Peyer's patch (tissue), 4 donors: ENCODE data around the gene C1GALT1C1.

Source experiments
- CTCF ChIP-seq, 6 experiments: fragments of 450-650 bp in 4 of 6; fragments of 200-600 bp in 2 of 6; sonication (generic) in 1 of 6; IDR thresholded peaks; one replicate each; pipeline ENCODE4 v1.5.1; 2017 to 2019; ENCODE audit warnings: antibody characterized with exemption in 6 of 6, mild to moderate bottlenecking in 3 of 6, moderate library complexity in 1 of 6
- POLR2A ChIP-seq, 2 donors: fragments of 450-650 bp; IDR thresholded peaks; one replicate each; pipeline ENCODE4 v1.5.1; 2017; ENCODE audit warnings: antibody characterized with exemption in 2 of 2, mild to moderate bottlenecking in 2 of 2, moderate library complexity in 2 of 2

GRCh38 chrX:120603707-120604360 is 26.0 kb downstream of the C1GALT1C1 start, which contains the start of gene MCTS1:
- TF ChIP-seq CTCF (IDR thresholded peaks at IDR 0.05) = no peak
- TF ChIP-seq POLR2A (IDR thresholded peaks at IDR 0.05) = peak; percentile 32 to 64
